Transverse colon (tissue), 4 donors: ENCODE results near the gene EMP2. TPM values are rescaled to one million over a fixed set of nuclear protein-coding genes. Genes with fewer than 3 reads are reported as not detected.
"Not testable (repeated sequence)": the region's sequence is repeated elsewhere in the genome, so short reads cannot be mapped to it uniquely, and the experiment has no call there.

Source experiments
- DNase-seq: peaks from one replicate; pipeline ENCODE4 v3.0.0-alpha.2; 2019
- H3K27ac ChIP-seq, 4 donors: fragments of 200-600 bp; sonication (generic); 2 replicates each; pipeline ENCODE4 v1.5.1; 2016 to 2018; ENCODE audit warnings: inconsistent platforms in 4 of 4
- H3K27me3 ChIP-seq: fragments of 200-600 bp; sonication (generic); 2 replicates; pipeline ENCODE4 v1.5.1; 2017; ENCODE audit warnings: inconsistent platforms
- H3K36me3 ChIP-seq, 4 donors: fragments of 200-600 bp; sonication (generic); 2 replicates each; pipeline ENCODE4 v1.5.1; 2017 to 2019; ENCODE audit warnings: inconsistent platforms in 4 of 4
- H3K4me1 ChIP-seq, 4 donors: fragments of 200-600 bp; sonication (generic); 2 replicates each; pipeline ENCODE4 v1.5.1; 2017 to 2020; ENCODE audit warnings: inconsistent platforms in 4 of 4
- H3K4me3 ChIP-seq, 4 donors: fragments of 200-600 bp; sonication (generic); 1 replicate in 1 of 4; 2 replicates in 3 of 4; pipeline versions ENCODE4 v1.5.1 to v1.6.1; 2017 to 2019; ENCODE audit warnings: inconsistent platforms in 4 of 4
- H3K9me3 ChIP-seq, 2 donors: fragments of 200-600 bp; sonication (generic); 2 replicates each; pipeline ENCODE4 v1.5.1; 2017 to 2019; ENCODE audit warnings: inconsistent platforms in 2 of 2
- CTCF ChIP-seq, 5 experiments: fragments of 200-600 bp in 3 of 5; fragments of 450-650 bp in 2 of 5; sonication (generic) in 3 of 5; IDR thresholded peaks; 1 replicate in 2 of 5; 2 replicates in 3 of 5; pipeline ENCODE4 v1.5.1; 2016 to 2017; ENCODE audit warnings: antibody characterized with exemption in 5 of 5, inconsistent platforms in 3 of 5, mild to moderate bottlenecking in 2 of 5, moderate library complexity in 1 of 5
- EP300 ChIP-seq: sonication (generic); formaldehyde crosslinking; IDR thresholded peaks from one replicate; pipeline ENCODE4 v1.6.1; 2017; ENCODE audit warnings: antibody characterized with exemption, low read depth
- POLR2A ChIP-seq: fragments of 450-650 bp; IDR thresholded peaks from one replicate; pipeline ENCODE4 v1.6.1; 2016; ENCODE audit warnings: antibody characterized with exemption, mild to moderate bottlenecking, moderate library complexity
- POLR2AphosphoS5 ChIP-seq, 3 donors: sonication (generic); formaldehyde crosslinking; IDR thresholded peaks; one replicate each; pipeline ENCODE4 v1.6.1; 2016; ENCODE audit warnings: antibody characterized with exemption in 3 of 3
- WGBS, 2 donors: methylation state at CpG; one replicate each; pipeline ENCODE4 v1.1.5; 2018; ENCODE audit warnings: low coverage in 1 of 2; 5-methylcytosine and 5-hydroxymethylcytosine counted together
- in situ Hi-C, 4 donors: fragments of 200-750 bp; cut with MboI; loops; one replicate each; pipeline versions ENCODE4 v1.15.0 to v1.15.1; 2017; ENCODE audit warnings: low sequenced_read_pairs in 3 of 4, low pct_ligation_motif_present in 1 of 4, low pct_unique_long_range_greater_than_20kb in 1 of 4
- intact Hi-C: fragments of 100-400 bp; cut with DNase I; formaldehyde crosslinking; loops from one replicate; pipeline ENCODE4 v1.15.1; 2023; ENCODE audit warnings: low total_unique reads
- total RNA-seq, 4 donors: library from RNA; depleted of rRNA; stranded (reverse); fragments of >200 nt; gene quantifications; one replicate each; pipeline ENCODE4 v1.1.0, GENCODE V29; 2016

The EMP2 gene
- total RNA-seq, 4 donors from 2014 or later, result 22.1 to 51.0 (median 40.2) TPM

GRCh38 chr16:10623059-10623458 lies 42.7 kb upstream of the EMP2 start:
- WGBS, 2 donors, result 76 to 77% methylated on average over 3 of the region's 3 CpGs
- H3K27me3 ChIP-seq, result no peaks in the 10 kb centered on the region

GRCh38 chr16:10622036-10622921 lies 41.9 kb upstream of the EMP2 start:
- Histone ChIP-seq H3K4me1 (peaks cover 3 to 27% (median 18%) of the 10 kb centered on the region in 4 donors), H3K4me3 (no peak overlapping the region), H3K27ac (no peak overlapping the region), H3K27me3 (no peaks in the 10 kb centered on the region), H3K36me3 (no peaks in the 10 kb centered on the region), H3K9me3 (no peaks in the 10 kb centered on the region)
- intact Hi-C loops, result no loop called here
- TF ChIP-seq POLR2AphosphoS5 (IDR thresholded peaks at IDR 0.05) (no peak), CTCF (IDR thresholded peaks at IDR 0.05) (no peak), POLR2A (no peak), EP300 (no peak)
- 51 to 70% methylated on average over 7 to 15 of the region's 19 CpGs for WGBS, 2 donors
- DNase-seq, result no peak
- in situ Hi-C loops, result no loop called here

More at GRCh38 chr16:10623059-10623458, 42.7 kb upstream of the EMP2 start:
- in situ Hi-C loops (no loop called here), intact Hi-C loops (no loop called here)
- no peak overlapping the region for H3K4me3 ChIP-seq
- no peaks in the 10 kb centered on the region for H3K9me3 ChIP-seq
- no peak for DNase-seq
- TF ChIP-seq POLR2AphosphoS5 (IDR thresholded peaks at IDR 0.05), result no peak
- TF ChIP-seq CTCF (IDR thresholded peaks at IDR 0.05), result no peak
- TF ChIP-seq POLR2A, result no peak
- no peak for TF ChIP-seq EP300
- no peaks in the 10 kb centered on the region for H3K36me3 ChIP-seq
- H3K4me1 ChIP-seq, result peaks cover 0 to 19% (median 11%) of the 10 kb centered on the region in 4 donors
- H3K27ac ChIP-seq, result no peak overlapping the region

GRCh38 chr16:10621216-10621949 lies 41.0 kb upstream of the EMP2 start:
- intact Hi-C loops, in situ Hi-C loops, H3K27me3 ChIP-seq, DNase-seq, H3K36me3 ChIP-seq, H3K9me3 ChIP-seq, H3K4me3 ChIP-seq, H3K27ac ChIP-seq: not testable (repeated sequence)
- peaks cover 10 to 35% (median 21%) of the 10 kb centered on the region in 4 donors for H3K4me1 ChIP-seq
- WGBS, 2 donors, result 80% methylated on average over 7 of the region's 7 CpGs; no CpG with 5 or more reads in 1 of the 2 donors

GRCh38 chr16:10620120-10620519 lies 39.7 kb upstream of the EMP2 start:
- Histone ChIP-seq H3K27me3 (no peaks in the 10 kb centered on the region), H3K27ac (peak overlapping the region in 3 of 4 donors; percentile 42 to 63 (median 43)), H3K36me3 (no peaks in the 10 kb centered on the region), H3K4me3 (no peak overlapping the region), H3K9me3 (no peaks in the 10 kb centered on the region), H3K4me1 (peaks cover 10 to 35% (median 21%) of the 10 kb centered on the region in 4 donors)
- intact Hi-C loops, result no loop called here
- WGBS, 2 donors, result 80 to 90% methylated on average over 2 to 6 of the region's 6 CpGs
- TF ChIP-seq POLR2AphosphoS5 (IDR thresholded peaks at IDR 0.05) (no peak), EP300 (no peak), POLR2A (no peak), CTCF (IDR thresholded peaks at IDR 0.05) (no peak)
- no peak for DNase-seq
- in situ Hi-C loops, result no loop called here
